ENCODE measurements around the gene XG.
"Not testable (repeated sequence)": the region's sequence is repeated elsewhere in the genome, so short reads cannot be mapped to it uniquely, and the experiment has no call there.

Gene XG

GRCh38 chrX:2717312-2717711 is 34.5 kb upstream of the XG start:
- Mint-ChIP-seq H3K9me3 (no peaks in the 10 kb centered on the region), H3K4me1 (ENCODE audit: low read depth) (peaks cover 45% of the 10 kb centered on the region), H3K27me3 (no peaks in the 10 kb centered on the region), H3K4me3 (peak overlapping the region; percentile 4), H3K36me3 (ENCODE audit: low read depth) (peaks cover 79% of the 10 kb centered on the region), H3K27ac (peak overlapping the region; percentile 83)
- no peak for DNase-seq

DNA sequence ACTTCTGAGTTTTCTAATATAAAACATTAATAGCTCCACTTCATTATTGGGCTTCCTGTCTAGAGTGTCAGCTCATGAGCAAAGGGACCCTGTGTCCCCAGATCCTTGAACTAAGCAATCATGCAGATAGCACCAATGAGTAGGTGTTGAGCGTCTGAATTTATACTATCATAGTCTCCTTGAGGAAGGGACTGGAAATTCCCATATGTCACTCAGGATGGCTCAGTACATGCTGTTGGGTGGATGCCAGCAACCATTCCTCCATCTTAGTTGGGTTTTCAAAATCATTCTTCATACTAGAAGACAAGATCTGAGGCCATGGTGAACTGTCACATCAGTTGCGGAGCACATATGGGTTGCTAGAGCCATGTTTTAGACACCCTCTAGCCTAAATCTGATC is 33.0 kb upstream of the XG start:
- Mint-ChIP-seq H3K9me3 (no peaks in the 10 kb centered on the region), H3K4me1 (ENCODE audit: low read depth) (peaks cover 45% of the 10 kb centered on the region), H3K36me3 (ENCODE audit: low read depth) (peaks cover 94% of the 10 kb centered on the region), H3K4me3 (no peak overlapping the region), H3K27me3 (no peaks in the 10 kb centered on the region), H3K27ac (no peak overlapping the region)
- no peak for DNase-seq

DNA sequence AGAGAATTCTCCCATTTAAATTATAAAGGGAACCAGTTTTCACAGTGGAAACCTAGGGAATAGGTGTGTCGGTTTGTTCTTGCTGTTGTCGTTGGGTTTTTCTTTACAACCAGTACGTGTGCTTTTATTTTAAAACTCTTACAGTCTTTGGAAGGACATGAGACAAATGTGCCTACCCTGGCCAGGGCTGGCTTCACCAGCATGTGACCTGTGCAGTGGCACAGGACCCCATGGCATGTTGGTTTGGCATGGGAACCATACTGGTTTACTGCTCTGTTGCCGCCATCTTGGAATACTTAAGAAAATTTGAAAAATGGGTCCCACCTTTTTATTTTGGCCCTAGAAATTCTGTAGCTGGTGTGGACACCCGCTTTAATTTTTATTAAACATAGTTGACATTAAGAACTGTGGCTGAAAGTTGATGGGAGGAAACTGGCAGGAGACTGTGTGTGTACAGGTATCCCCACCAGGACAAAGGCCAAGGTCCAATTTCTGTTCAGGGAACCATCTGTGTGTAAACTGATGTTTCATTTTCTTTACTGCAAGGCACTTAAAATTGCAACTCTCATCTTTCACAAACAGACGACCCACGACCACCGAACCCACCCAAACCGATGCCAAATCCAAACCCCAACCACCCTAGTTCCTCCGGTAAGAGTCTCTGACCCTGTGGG is 31.9 kb upstream of the XG start:
- no peak overlapping the region for H3K4me3 Mint-ChIP-seq
- no peaks in the 10 kb centered on the region for H3K9me3 Mint-ChIP-seq
- peaks cover 95% of the 10 kb centered on the region for H3K36me3 Mint-ChIP-seq (ENCODE audit: low read depth)
- H3K27ac Mint-ChIP-seq = no peak overlapping the region
- no peak for DNase-seq
- H3K27me3 Mint-ChIP-seq = no peaks in the 10 kb centered on the region
- peaks cover 38% of the 10 kb centered on the region for H3K4me1 Mint-ChIP-seq (ENCODE audit: low read depth)

GRCh38 chrX:2723286-2723879 is 28.5 kb upstream of the XG start:
- no peak for DNase-seq
- no peak overlapping the region for H3K4me3 Mint-ChIP-seq
- no peaks in the 10 kb centered on the region for H3K27me3 Mint-ChIP-seq
- H3K9me3 Mint-ChIP-seq = no peaks in the 10 kb centered on the region
- peaks cover 93% of the 10 kb centered on the region for H3K36me3 Mint-ChIP-seq (ENCODE audit: low read depth)
- no peak overlapping the region for H3K27ac Mint-ChIP-seq
- H3K4me1 Mint-ChIP-seq (ENCODE audit: low read depth) = peaks cover 5% of the 10 kb centered on the region

GRCh38 chrX:2727264-2727663 is 24.6 kb upstream of the XG start:
- not testable (repeated sequence) for H3K27ac Mint-ChIP-seq; H3K27me3 Mint-ChIP-seq; H3K4me1 Mint-ChIP-seq (ENCODE audit: low read depth); H3K4me3 Mint-ChIP-seq; H3K9me3 Mint-ChIP-seq
- peak; percentile 9 for DNase-seq
- peaks cover 92% of the 10 kb centered on the region for H3K36me3 Mint-ChIP-seq (ENCODE audit: low read depth)

DNA sequence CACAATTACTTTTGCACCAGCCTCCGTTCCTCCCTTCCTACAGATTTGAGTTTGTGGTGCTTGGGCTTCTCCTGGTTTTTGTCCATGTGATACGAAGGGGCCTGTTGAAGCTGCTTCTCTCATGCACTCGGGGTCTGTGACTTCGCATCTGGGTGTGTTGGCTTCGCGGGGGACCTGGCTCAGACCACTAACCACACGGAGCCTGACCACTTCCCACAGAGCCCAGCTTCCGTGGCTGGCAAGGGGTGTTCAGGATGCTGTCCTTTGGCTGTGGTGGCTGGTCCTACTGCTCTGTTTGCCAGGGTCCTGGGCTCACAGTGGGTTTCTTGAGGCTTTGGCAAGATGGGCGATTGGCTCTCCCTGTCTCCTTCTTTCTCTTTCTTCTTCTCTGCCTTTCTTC is 19.8 kb upstream of the XG start:
- Mint-ChIP-seq H3K4me3 (no peak overlapping the region), H3K27ac (peak overlapping the region; percentile 59), H3K9me3 (no peaks in the 10 kb centered on the region), H3K4me1 (ENCODE audit: low read depth) (no peaks in the 10 kb centered on the region), H3K27me3 (no peaks in the 10 kb centered on the region), H3K36me3 (ENCODE audit: low read depth) (peaks cover 85% of the 10 kb centered on the region)
- DNase-seq = no peak

DNA sequence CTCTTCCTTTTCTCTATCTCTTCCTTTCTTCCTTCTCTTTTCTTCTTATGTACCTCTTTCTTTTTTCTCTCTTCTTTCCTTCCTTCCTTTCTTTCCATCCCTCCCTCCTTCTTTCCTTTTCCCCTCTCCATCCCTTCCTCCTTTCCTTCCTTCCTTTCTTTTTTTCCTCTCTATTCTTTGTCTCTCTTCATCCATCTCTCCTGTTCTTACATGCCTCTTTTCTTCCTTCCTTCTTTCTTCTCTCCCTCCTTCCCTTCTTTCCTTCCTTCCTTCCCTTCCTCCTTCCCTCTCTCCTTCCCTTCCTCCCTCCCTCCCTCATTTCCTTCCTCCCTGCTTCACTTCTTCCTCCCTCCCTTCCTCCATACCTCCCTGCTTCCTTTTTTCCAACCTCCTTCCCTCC is 19.2 kb upstream of the XG start:
- DNase-seq = no peak
- Mint-ChIP-seq H3K27me3 (no peaks in the 10 kb centered on the region), H3K4me3 (no peak overlapping the region), H3K27ac (peak overlapping the region; percentile 40), H3K4me1 (ENCODE audit: low read depth) (no peaks in the 10 kb centered on the region), H3K36me3 (ENCODE audit: low read depth) (peaks cover 80% of the 10 kb centered on the region), H3K9me3 (no peaks in the 10 kb centered on the region)

DNA sequence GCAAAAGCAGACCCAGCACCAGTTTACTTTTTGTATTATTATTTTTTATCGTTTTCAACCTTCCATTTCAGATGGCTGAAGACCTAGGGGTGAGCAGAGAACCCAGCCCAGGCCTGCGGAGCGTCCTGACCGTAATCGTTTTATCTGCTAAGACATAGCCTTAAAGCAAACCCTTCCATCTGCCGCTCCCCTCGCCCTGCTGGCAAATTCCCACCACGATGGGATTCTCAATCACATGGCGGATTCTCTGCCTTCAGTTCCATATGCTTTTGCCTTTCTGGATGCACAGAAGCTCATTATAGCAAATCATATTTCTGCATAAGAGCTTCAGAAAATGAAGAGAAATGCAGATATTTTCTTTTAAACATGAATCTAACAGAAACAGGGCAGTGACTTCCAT is 18.6 kb upstream of the XG start:
- Mint-ChIP-seq H3K4me3 (no peak overlapping the region), H3K4me1 (ENCODE audit: low read depth) (no peaks in the 10 kb centered on the region), H3K27me3 (no peaks in the 10 kb centered on the region), H3K36me3 (ENCODE audit: low read depth) (peaks cover 80% of the 10 kb centered on the region), H3K27ac (peak overlapping the region; percentile 78), H3K9me3 (no peaks in the 10 kb centered on the region)
- no peak for DNase-seq

- no peak overlapping the region for H3K4me3 Mint-ChIP-seq
Measured at GRCh38 chrX:2735270-2735669, 16.6 kb upstream of the XG start.

DNA sequence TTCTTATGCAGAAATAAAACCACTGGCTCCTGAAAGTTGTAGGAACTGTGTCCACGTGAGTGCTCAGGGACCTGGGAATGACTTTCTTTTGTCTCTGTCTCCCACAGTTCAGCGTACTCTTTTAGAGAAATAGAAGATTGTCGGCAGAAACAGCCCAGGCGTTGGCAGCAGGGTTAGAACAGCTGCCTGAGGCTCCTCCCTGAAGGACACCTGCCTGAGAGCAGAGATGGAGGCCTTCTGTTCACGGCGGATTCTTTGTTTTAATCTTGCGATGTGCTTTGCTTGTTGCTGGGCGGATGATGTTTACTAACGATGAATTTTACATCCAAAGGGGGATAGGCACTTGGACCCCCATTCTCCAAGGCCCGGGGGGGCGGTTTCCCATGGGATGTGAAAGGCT is 11.2 kb upstream of the XG start:
- H3K36me3 Mint-ChIP-seq (ENCODE audit: low read depth) = peaks cover 59% of the 10 kb centered on the region
- no peaks in the 10 kb centered on the region for H3K27me3 Mint-ChIP-seq
- H3K4me1 Mint-ChIP-seq (ENCODE audit: low read depth) = no peaks in the 10 kb centered on the region
- peak overlapping the region; percentile 26 for H3K27ac Mint-ChIP-seq
- DNase-seq = no peak
- no peaks in the 10 kb centered on the region for H3K9me3 Mint-ChIP-seq
- no peak overlapping the region for H3K4me3 Mint-ChIP-seq

More at GRCh38 chrX:2735270-2735669, 16.6 kb upstream of the XG start:
- Mint-ChIP-seq H3K36me3 (ENCODE audit: low read depth) (peaks cover 71% of the 10 kb centered on the region), H3K27ac (peak overlapping the region; percentile 40), H3K9me3 (no peaks in the 10 kb centered on the region), H3K4me1 (ENCODE audit: low read depth) (no peaks in the 10 kb centered on the region), H3K27me3 (no peaks in the 10 kb centered on the region)
- no peak for DNase-seq

DNA sequence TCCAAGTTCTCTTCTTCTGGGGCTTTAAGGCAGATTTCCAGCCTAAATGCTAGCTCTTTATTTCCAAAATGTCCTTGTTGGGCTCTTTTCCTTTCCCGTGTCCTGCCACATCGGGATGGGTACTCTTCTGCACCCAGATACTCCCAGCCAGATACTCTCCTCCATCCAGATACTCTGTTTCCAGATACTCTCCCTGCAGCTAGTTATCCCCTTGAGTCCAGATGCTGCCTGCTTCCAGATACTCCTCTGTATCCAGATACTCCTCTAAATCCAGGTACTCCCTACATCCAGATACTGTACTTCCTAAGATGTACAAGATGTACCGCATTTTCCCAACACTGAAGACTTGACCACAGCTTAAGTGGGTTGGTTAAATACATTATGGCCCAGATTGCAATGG is 10.5 kb upstream of the XG start:
- Mint-ChIP-seq H3K27ac (no peak overlapping the region), H3K36me3 (ENCODE audit: low read depth) (peaks cover 54% of the 10 kb centered on the region), H3K9me3 (no peaks in the 10 kb centered on the region), H3K27me3 (no peaks in the 10 kb centered on the region), H3K4me3 (no peak overlapping the region), H3K4me1 (ENCODE audit: low read depth) (no peaks in the 10 kb centered on the region)
- DNase-seq = no peak

DNA sequence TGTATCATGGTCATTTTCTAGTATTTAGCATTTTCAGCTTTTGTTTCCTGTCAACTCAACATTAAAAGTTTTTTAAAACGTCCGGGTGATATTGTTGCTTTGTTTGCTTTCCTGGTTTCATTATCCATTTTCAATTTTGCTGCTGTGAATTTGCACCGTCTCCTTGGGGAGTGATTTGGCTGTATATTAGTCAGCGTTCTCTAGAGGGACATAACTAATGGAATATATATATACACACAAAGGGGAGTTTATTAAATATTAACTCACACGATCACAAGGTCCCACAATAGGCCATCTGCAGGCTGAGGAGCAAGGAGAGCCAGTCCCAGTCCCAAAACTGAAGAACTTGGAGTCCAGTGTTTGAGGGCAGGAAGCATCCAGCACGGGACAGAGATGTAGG is 5.6 kb upstream of the XG start:
- H3K36me3 Mint-ChIP-seq (ENCODE audit: low read depth) = peaks cover 24% of the 10 kb centered on the region
- not testable (repeated sequence) for H3K4me3 Mint-ChIP-seq; H3K9me3 Mint-ChIP-seq; H3K4me1 Mint-ChIP-seq (ENCODE audit: low read depth); DNase-seq; H3K27ac Mint-ChIP-seq; H3K27me3 Mint-ChIP-seq

GRCh38 chrX:2748171-2748814 is 3.5 kb upstream of the XG start:
- Mint-ChIP-seq H3K9me3 (no peaks in the 10 kb centered on the region), H3K4me3 (no peak overlapping the region), H3K27ac (no peak overlapping the region), H3K36me3 (ENCODE audit: low read depth) (peaks cover 6% of the 10 kb centered on the region), H3K4me1 (ENCODE audit: low read depth) (no peaks in the 10 kb centered on the region), H3K27me3 (peaks cover 2% of the 10 kb centered on the region)
- no peak for DNase-seq

DNA sequence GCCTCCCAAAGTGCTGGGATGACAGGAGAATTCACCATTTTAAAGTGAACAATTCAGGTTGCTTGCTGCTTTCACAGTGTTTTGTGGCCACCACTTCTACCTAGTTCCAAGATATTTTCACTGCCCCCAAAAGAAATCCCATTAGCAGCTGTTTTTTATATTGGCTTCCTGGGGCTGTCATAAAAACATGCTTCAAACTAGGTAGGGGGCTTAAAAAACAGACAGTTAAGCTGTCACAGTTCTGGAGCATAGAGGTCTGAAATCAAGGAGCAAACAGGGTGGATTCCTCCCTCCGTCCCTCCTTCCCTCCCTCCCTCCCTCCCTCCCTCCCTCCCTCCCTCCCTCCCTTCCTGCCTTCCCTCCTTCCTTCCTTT is 3.0 kb upstream of the XG start:
- no peak overlapping the region for H3K27ac Mint-ChIP-seq
- no peaks in the 10 kb centered on the region for H3K4me1 Mint-ChIP-seq (ENCODE audit: low read depth)

GRCh38 chrX:2751291-2751690 is 549 bp upstream of the XG start:
- no peak for DNase-seq
- Mint-ChIP-seq H3K4me1 (ENCODE audit: low read depth) (no peaks in the 10 kb centered on the region), H3K9me3 (no peaks in the 10 kb centered on the region), H3K27ac (no peak overlapping the region), H3K4me3 (no peak overlapping the region), H3K27me3 (peaks cover 3% of the 10 kb centered on the region), H3K36me3 (ENCODE audit: low read depth) (no peaks in the 10 kb centered on the region)

More for the DNA sequence above, 3.0 kb upstream of the XG start:
- no peak for DNase-seq
- H3K27me3 Mint-ChIP-seq = peaks cover 3% of the 10 kb centered on the region
- H3K4me3 Mint-ChIP-seq = no peak overlapping the region
- H3K36me3 Mint-ChIP-seq (ENCODE audit: low read depth) = peaks cover 1% of the 10 kb centered on the region
- no peaks in the 10 kb centered on the region for H3K9me3 Mint-ChIP-seq
